Smooth muscle cell (in vitro differentiated cells): Measurements from ENCODE around the gene MRPL53. TPM values are rescaled to one million over a fixed set of nuclear protein-coding genes. Genes with fewer than 3 reads are reported as not detected.

Experiments used
- DNase-seq: peaks from one replicate; lab custom pipeline; 2025; ENCODE audit not compliant: unreplicated experiment; lab: John Stamatoyannopoulos, UW
- H2AFZ ChIP-seq: fragments of 200-600 bp; sonication (generic); 2 replicates; pipeline ENCODE4 v1.6.0; 2016; ENCODE audit warnings: antibody characterized with exemption, low read depth, mild to moderate bottlenecking
- H3F3A ChIP-seq: fragments of 200-600 bp; sonication (generic); 2 replicates; pipeline ENCODE4 v1.6.0; 2017; ENCODE audit warnings: antibody characterized with exemption, low read depth
- H3K27ac ChIP-seq: fragments of 200-600 bp; sonication (generic); 2 replicates; pipeline ENCODE4 v1.5.1; 2016; ENCODE audit warnings: low read depth, mild to moderate bottlenecking
- H3K27me3 ChIP-seq: fragments of 200-600 bp; sonication (generic); 2 replicates; pipeline ENCODE4 v1.6.1; 2016; ENCODE audit warnings: low read depth, mild to moderate bottlenecking
- H3K36me3 ChIP-seq: fragments of 200-600 bp; sonication (generic); 2 replicates; pipeline ENCODE4 v1.5.1; 2016; ENCODE audit warnings: low read depth
- H3K4me1 ChIP-seq: fragments of 200-600 bp; sonication (generic); 2 replicates; pipeline ENCODE4 v1.5.1; 2016; ENCODE audit warnings: low read depth
- H3K4me2 ChIP-seq: fragments of 200-600 bp; sonication (generic); 2 replicates; pipeline ENCODE4 v1.6.0; 2016; ENCODE audit warnings: mild to moderate bottlenecking
- H3K4me3 ChIP-seq: fragments of 200-600 bp; sonication (generic); 2 replicates; pipeline ENCODE4 v1.5.1; 2016; ENCODE audit warnings: mild to moderate bottlenecking
- H3K79me2 ChIP-seq: fragments of 200-600 bp; sonication (generic); 2 replicates; pipeline ENCODE4 v1.6.0; 2016; ENCODE audit warnings: low read depth, mild to moderate bottlenecking
- H3K9ac ChIP-seq: fragments of 200-600 bp; sonication (generic); 2 replicates; pipeline ENCODE4 v1.6.0; 2016; ENCODE audit warnings: low read depth
- H3K9me3 ChIP-seq: fragments of 200-600 bp; sonication (generic); replicated peaks from 2 replicates; pipeline ENCODE4 v1.5.1; 2016; ENCODE audit warnings: low read depth
- H4K20me1 ChIP-seq: fragments of 200-600 bp; sonication (generic); 2 replicates; pipeline ENCODE4 v1.6.0; 2016; ENCODE audit warnings: low read depth
- WGBS: methylation state at CpG from one replicate; pipeline ENCODE4 v1.1.7; 2016; ENCODE audit warnings: low lambda C conversion rate; 5-methylcytosine and 5-hydroxymethylcytosine counted together
- polyA plus RNA-seq: library from polyadenylated mRNA; unstranded; fragments of >200 nt; fragmentation: Nextera tagmentation; extraction: Ambion mirVana; gene quantifications from 2 replicates; pipeline ENCODE4 v1.2.1, GENCODE V29; 2016
- total RNA-seq: library from RNA; depleted of rRNA; stranded (reverse); fragments of >200 nt; gene quantifications from 2 replicates; pipeline ENCODE4 v1.2.3, GENCODE V29; 2014
- TF ChIP-seq, protein P1 (sequence below): fragments of 200-600 bp; sonication (generic); IDR thresholded peaks from 2 replicates; pipeline ENCODE4 v1.5.1; 2017; ENCODE audit warnings: borderline replicate concordance, mild to moderate bottlenecking, antibody characterized with exemption; ENCODE audit not compliant: insufficient read depth, poor library complexity, severe bottlenecking

Gene MRPL53
- total and polyA plus RNA-seq, 2 experiments from 2014 or later: 12.0 to 76.8 TPM

DNA sequence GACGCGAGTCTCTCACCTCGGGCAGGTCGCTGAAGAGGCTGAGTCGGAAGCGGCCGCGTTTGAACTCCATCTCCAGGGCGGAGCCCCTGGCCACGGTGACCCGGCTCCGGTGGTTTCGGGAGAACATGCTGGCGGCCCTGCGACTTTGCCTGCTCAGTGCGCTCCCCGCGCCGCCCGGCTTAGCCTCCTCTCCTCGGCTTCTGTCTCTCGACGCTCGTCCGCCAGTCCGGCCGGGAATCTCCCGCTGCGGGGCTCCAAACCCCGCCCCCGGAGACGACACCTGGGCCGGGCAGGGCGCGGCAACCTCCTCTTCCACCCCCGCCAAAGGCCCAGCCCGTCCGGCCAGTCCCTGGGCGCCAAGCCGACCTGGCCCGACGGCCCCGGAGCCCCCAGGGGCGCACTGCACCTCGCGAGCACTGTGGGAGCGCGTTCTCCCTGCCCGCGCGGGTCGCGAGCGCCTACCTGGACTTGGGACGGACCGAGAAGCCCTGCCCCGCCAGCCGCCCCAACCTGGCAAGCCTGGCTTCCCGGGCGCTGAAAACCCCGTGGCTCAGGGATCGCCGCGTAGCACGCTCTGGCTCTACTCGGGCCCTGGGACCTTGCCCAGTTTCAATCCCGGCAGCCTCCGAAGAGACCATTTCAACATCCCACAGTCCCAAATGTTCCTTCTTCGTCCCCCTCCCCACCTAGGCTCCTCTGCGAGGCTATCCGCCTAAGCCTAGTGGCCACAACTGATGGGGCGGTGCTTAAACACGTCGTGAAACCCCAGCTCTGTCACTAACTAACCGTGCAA, 30.6 kb downstream of the MRPL53 start, which contains the start of gene RTKN:
RTKN (minus strand) TSS at position 248 of the 793 bp plus-strand sequence; CDS start at position 127, 121 bp downstream.
- peaks cover 15% of the 10 kb centered on the region for H3F3A ChIP-seq
- H3K9ac ChIP-seq: peak within 1 kb of the TSS; percentile 82
- H3K27ac ChIP-seq: peak within 1 kb of the TSS; percentile 93
- H3K79me2 ChIP-seq: peaks cover 37% of the 10 kb centered on the region
- TF ChIP-seq, protein P1, sequence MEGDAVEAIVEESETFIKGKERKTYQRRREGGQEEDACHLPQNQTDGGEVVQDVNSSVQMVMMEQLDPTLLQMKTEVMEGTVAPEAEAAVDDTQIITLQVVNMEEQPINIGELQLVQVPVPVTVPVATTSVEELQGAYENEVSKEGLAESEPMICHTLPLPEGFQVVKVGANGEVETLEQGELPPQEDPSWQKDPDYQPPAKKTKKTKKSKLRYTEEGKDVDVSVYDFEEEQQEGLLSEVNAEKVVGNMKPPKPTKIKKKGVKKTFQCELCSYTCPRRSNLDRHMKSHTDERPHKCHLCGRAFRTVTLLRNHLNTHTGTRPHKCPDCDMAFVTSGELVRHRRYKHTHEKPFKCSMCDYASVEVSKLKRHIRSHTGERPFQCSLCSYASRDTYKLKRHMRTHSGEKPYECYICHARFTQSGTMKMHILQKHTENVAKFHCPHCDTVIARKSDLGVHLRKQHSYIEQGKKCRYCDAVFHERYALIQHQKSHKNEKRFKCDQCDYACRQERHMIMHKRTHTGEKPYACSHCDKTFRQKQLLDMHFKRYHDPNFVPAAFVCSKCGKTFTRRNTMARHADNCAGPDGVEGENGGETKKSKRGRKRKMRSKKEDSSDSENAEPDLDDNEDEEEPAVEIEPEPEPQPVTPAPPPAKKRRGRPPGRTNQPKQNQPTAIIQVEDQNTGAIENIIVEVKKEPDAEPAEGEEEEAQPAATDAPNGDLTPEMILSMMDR: no peak
- peak within 1 kb of the TSS; percentile 93 for H2AFZ ChIP-seq
- peaks cover 27% of the 10 kb centered on the region for H3K4me1 ChIP-seq
- WGBS: 1% methylated on average over 62 of the region's 75 CpGs
- no peak for DNase-seq
- no peaks in the 10 kb centered on the region for H3K36me3 ChIP-seq
- H3K4me2 ChIP-seq: peak within 1 kb of the TSS; percentile 96
- no peaks in the 10 kb centered on the region for H3K9me3 ChIP-seq
- H4K20me1 ChIP-seq: peaks cover 29% of the 10 kb centered on the region
- no peaks in the 10 kb centered on the region for H3K27me3 ChIP-seq
- peak within 1 kb of the TSS; percentile 61 for H3K4me3 ChIP-seq

DNA sequence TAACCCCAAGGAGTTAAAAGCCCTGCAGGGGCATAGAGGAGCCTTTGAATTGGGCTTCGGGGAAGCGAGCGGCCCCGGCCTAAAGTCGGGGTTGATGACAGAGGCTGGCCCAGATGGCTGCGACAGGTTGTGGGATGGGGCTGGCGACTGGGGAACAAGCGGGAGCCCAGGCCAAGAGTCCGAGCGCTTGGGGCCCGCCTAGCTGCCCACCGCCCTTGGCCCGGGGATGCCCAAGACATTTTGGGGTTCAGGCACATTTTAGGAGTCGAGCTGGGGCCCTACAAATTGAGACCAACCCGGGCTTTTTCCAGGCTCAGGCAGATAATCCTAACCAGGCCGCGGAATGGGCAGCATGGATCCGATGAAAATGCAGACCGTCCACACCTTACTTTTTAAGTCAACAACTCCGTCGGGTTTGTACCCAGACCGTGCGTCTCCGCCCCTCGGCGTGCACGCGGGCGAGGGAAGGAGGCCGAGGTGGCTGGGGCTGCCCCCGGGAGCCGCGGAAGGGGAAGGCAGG, 31.2 kb downstream of the MRPL53 start:
- Histone ChIP-seq H3K36me3 (no peaks in the 10 kb centered on the region), H2AFZ (peak overlapping the region; percentile 93), H3K79me2 (peaks cover 43% of the 10 kb centered on the region), H3K4me1 (peaks cover 30% of the 10 kb centered on the region), H3F3A (peaks cover 15% of the 10 kb centered on the region), H3K27ac (peak overlapping the region; percentile 93), H3K4me3 (peak overlapping the region; percentile 61), H3K4me2 (peak overlapping the region; percentile 96), H3K27me3 (no peaks in the 10 kb centered on the region), H3K9me3 (no peaks in the 10 kb centered on the region), H4K20me1 (peaks cover 35% of the 10 kb centered on the region), H3K9ac (peak overlapping the region; percentile 82)
- DNase-seq: no peak
- 3% methylated on average over 33 of the region's 33 CpGs for WGBS
- TF ChIP-seq, protein P1: no peak

DNA sequence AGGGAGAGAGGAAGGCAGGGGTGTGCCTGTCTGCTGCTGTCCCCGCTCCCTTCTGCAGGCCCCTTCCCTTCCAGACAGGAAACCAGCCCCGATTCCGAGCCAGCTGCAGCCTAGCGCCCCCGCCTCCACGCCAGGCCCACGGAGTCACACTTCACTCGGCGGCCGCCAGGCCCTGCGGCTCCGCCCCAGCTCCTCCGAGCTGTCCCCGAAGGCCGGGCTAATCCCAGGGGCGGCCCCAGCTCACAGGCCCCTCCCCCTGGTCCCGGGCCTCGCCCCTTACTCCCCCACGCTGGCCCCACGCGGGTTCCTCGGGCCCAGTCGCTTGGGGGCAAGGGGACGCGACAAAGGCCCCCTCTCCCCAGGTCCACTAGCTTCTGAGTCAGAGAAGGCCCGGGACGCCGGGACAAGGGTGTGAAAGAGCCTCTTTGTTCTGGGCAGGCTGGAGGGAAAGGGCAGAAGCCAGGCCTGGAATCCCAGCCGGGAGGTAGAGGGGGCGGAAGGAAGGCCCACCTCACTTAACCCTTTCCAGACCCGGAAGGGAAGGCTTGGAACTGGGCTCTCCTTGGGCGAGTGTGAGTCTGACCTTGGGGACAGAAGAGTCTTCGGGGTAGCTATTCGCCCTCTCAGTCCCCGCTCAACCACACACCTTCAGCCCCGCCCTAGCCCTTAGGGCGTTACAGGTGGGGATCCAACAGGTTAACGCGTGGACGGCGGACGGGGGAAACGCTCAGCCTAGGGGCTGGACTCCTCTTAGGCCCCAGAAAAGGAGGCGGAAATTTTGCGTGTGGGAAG, 31.9 kb downstream of the MRPL53 start:
- 2% methylated on average over 44 of the region's 45 CpGs for WGBS
- no peaks in the 10 kb centered on the region for H3K36me3 ChIP-seq

More for the DNA sequence above, 31.9 kb downstream of the MRPL53 start:
- H3F3A ChIP-seq: peaks cover 15% of the 10 kb centered on the region
- H2AFZ ChIP-seq: peak overlapping the region; percentile 93
- TF ChIP-seq, protein P1: no peak
- peak overlapping the region; percentile 61 for H3K4me3 ChIP-seq
- peak; percentile 79 for DNase-seq
- no peaks in the 10 kb centered on the region for H3K27me3 ChIP-seq
- H3K9ac ChIP-seq: peak overlapping the region; percentile 82
- peaks cover 42% of the 10 kb centered on the region for H4K20me1 ChIP-seq
- peaks cover 50% of the 10 kb centered on the region for H3K79me2 ChIP-seq
- H3K9me3 ChIP-seq: no peaks in the 10 kb centered on the region
- H3K4me1 ChIP-seq: peaks cover 30% of the 10 kb centered on the region
- peak overlapping the region; percentile 93 for H3K27ac ChIP-seq
- H3K4me2 ChIP-seq: peak overlapping the region; percentile 96
